HG03045 (cell line): ENCODE results near the gene TXNRD2.
"Not testable (repeated sequence)": the region's sequence is repeated elsewhere in the genome, so short reads cannot be mapped to it uniquely, and the experiment has no call there.

Experiments used
- ATAC-seq: cut with Tn5 transposase; IDR thresholded peaks from one replicate; pipeline ENCODE4 v1.9.1; 2021; ENCODE audit warnings: mild to moderate bottlenecking, moderate library complexity; ENCODE audit not compliant: unreplicated experiment

TXNRD2 gene

GRCh38 chr22:19955241-19956128 lies 13.9 kb upstream of the TXNRD2 start:
- no peak for ATAC-seq

DNA sequence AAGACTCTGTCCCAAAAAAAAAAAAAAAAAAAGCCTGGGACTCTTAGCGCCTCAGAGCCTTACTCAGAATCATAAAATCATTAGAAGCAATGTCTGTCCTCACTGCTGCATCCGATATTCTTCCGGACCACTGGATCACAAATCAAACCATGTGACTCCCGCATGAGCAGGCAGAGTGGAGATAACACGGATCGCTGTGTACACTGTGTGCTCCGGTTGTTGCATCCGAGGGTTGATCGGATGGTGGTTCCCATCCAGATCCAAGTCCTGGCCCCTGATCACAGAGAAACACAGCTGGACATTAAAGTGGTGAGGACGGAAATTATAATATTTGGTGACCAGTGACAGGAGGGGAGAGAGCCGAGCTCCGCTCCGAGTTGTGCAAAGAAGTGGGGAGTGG lies 9.7 kb upstream of the TXNRD2 start:
- no peak for ATAC-seq

DNA sequence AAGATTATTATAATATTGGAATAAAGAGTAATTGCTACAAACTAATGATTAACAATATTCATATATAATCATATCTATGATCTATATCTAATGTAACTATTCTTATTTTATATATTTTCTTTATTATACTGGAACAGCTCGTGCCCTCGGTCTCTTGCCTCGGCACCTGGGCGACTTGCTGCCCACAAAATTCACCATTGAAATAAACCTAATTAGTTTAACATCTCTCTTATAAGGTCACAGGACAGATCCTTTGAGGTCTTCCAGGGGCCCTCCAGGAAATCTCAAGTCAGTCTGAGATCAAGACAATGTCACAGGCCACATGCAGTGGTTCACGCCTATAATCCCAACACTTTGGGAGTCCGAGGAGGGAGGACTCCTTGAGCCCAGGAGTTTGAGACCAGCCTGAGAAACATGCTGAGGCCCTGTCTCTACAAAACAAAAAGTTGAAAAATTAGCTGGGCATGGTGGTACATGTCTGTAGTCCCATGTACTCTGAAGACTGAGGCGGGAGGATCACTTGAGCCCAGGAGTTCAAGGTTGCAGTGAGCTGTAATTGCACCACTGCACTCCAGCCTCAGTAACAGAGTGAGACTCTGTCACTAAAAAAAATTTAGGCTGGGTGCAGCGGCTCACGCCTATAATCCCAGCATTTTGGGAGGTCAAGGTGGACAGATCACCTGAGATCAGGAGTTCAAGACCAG lies 6.6 kb upstream of the TXNRD2 start:
- no peak for ATAC-seq

GRCh38 chr22:19943082-19944026 lies 1.7 kb upstream of the TXNRD2 start:
- no peak for ATAC-seq

DNA sequence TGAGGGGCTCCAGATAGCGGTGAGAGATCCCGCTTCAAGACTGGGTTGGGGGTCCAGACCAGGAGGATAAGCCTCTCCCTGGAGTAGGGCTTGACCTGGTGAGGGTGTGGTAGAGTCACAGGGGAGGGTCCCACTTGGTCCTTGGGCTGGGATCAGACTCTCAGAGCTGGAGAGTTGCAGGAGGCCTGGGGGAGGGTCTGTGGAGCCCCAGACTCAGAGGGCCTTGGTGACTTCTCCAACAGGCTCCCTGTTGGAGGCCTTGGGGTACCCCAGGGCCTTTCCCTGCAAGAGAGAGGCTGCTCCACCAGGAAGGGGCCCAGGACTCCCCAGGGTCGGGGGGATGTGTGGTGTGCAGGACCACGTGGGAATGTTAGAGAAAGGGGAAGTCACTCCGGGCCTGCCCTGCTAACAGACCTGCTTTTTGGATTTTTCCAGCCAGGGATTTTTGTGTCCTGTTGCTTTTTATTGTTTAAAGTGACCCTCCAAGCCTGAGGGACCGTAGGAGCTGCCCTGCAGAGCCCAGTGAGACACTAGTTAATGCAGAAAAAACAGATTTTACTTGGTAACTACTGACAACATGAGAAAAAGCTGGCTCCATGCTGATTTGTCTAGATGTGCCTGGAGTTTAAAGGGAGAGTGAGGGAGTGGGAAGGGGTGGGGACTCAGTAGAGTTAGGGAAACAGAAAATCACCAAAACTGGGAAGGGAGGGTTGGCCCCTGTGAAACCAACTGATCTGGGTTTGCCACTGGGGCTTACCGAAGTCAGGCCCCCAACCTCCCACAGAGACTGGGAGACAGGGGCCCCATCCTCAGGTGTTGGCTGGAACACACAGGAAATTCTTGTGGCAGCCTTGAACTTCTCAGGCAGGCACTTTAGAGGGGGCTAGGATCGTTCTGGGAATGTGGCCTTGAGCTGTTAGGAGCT lies 801 bp upstream of the TXNRD2 start:
- no peak for ATAC-seq

GRCh38 chr22:19940536-19941364 lies 868 bp downstream of the TXNRD2 start:
- no peak for ATAC-seq

- no peak for ATAC-seq
Measured at GRCh38 chr22:19937616-19938473, 3.8 kb downstream of the TXNRD2 start.

GRCh38 chr22:19936513-19936912 lies 5.1 kb downstream of the TXNRD2 start:
- ATAC-seq: no peak

GRCh38 chr22:19935123-19935718 lies 6.4 kb downstream of the TXNRD2 start:
- not testable (repeated sequence) for ATAC-seq

- ATAC-seq: no peak
Measured at GRCh38 chr22:19933341-19934241, 8.0 kb downstream of the TXNRD2 start.

DNA sequence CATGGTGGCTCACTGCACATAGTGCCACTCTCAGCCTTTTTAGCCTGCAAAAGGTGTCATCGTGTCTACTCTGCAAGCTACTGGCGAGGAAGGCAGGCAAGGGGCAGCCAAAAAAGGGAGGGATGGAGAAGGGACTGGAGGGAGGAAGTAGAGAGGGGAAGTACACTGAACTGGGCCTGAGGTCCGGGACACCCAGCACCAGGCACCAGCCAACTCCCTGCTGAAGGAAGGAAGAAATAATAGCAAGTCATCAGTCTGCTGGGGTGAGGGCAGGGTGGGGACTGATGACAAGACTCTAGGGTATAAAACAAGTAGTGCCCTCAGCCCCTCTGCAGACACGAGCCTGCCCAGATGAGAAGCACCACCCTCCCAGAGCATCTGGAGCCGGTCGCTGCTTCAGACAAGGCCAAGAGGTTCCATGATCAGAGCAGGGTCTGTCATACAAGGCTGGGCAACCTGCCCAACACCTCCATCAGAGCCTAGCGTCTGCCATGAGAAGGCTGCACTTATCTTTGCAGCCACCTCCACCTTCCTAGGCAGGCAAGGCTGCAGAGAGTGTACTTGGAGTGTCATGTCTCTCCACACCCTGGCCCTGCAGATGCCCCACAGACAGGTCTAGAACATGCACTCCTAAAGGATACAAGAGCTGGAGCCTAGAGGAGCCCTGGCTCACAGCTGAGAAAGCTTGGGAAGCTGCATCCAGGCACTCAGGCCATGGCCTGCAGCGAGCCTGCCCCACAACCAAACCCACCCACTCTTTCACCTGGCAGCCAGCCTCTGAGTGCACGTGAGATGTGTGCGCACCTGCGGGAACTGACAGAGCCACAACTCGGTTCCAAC lies 9.0 kb downstream of the TXNRD2 start:
- ATAC-seq: no peak

DNA sequence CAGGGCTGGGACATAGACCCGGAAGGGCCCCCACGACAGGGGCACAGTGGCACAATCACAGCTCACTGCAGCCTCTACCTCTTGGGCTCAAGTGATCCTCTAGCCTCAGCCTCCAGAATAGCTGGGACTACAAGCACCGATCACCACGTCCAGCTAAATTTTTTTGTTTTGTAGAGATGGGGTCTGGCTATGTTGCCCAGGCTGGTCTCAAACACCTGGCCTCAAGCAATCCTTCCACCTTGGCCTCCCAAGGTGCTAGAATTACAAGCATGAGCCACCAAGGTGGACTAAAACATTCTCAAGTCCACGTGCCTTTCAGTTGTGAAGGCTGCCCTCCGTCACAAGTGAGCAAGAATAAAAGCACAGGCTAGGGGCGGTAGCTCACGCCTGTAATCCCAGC lies 10.1 kb downstream of the TXNRD2 start:
- no peak for ATAC-seq

- no peak for ATAC-seq
Measured at GRCh38 chr22:19930551-19931486, 10.8 kb downstream of the TXNRD2 start.

DNA sequence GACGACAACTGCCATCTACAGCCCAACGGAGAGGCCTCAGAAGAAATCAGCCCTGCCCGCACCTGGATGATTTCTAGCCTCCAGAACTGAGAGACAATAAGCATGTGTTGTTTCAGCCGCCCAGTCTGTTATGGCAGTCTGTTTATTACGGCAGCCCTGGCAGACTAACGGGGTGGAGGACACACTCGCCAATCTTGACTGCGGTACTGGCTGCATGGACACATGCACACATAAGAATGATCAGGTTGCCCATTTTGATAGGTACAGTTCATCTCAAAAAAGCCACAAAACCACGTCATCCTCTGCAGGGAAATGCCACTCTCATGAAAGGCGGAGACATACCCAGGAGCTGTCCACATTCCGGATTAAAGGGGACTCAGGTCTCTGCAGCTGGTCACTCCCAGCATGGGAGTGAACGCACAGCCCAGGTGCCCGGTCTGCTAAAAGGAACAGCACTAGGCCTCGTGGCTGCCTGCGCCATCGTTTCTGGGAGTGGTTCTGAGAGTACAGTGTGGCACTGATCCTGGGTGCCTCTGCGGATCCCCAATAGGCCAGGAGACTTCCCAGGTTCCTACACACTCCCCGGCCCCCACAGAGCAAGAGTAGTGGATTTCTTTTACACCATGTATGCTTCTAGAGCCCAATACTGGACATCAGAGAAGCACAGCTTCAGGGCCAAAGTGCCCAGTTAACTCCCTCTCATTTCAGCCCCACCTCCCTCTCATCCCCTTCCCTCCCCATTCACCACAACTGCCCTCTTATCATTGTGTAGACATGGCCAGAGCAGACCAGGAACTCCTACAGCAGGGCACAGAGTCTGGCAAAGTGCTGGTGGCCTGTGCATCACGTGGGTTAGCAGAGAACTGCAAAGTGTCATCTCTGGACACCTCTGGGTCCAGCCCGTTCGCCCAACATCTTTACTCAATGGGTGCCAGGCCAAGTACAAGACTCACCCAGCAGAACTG lies 11.8 kb downstream of the TXNRD2 start:
- no peak for ATAC-seq
